Kidney (tissue), 14 donors: ENCODE measurements around the gene ATAD3C. TPM values are rescaled to one million over a fixed set of nuclear protein-coding genes. Genes with fewer than 3 reads are reported as not detected.
"Not testable (repeated sequence)": the region's sequence is repeated elsewhere in the genome, so short reads cannot be mapped to it uniquely, and the experiment has no call there.

Experiments
- DNase-seq, 5 donors: peaks; one replicate each; pipeline ENCODE4 v3.0.0-alpha.2; 2013 to 2020
- FAIRE-seq: peaks from 2 replicates; lab custom pipeline; 2012; peaks lifted over from hg19 to GRCh38; lab: Jason Lieb, UNC
- H3K27ac ChIP-seq, 2 donors: one replicate each; pipeline ENCODE4 v1.7.0; 2013; ENCODE audit warnings: low read depth in 2 of 2, low read length in 2 of 2, inconsistent platforms in 1 of 2
- H3K27me3 ChIP-seq: one replicate; pipeline ENCODE4 v1.7.1; 2013; ENCODE audit warnings: low read length, inconsistent platforms; ENCODE audit not compliant: control insufficient read depth, insufficient read depth
- H3K36me3 ChIP-seq, 3 donors: one replicate each; pipeline versions ENCODE4 v1.7.0 to v1.7.1; 2013; ENCODE audit warnings: low read length in 3 of 3, control low read depth in 1 of 3, inconsistent platforms in 1 of 3; ENCODE audit not compliant: insufficient read depth in 3 of 3, control insufficient read depth in 2 of 3
- H3K4me1 ChIP-seq, 3 donors: one replicate each; pipeline versions ENCODE4 v1.7.0 to v1.7.1; 2013; ENCODE audit warnings: low read length in 3 of 3, inconsistent platforms in 1 of 3, low read depth in 1 of 3; ENCODE audit not compliant: control insufficient read depth in 2 of 3, insufficient read depth in 2 of 3
- H3K4me3 ChIP-seq, 3 donors: one replicate each; pipeline versions ENCODE4 v1.7.0 to v1.8.1; 2013; ENCODE audit warnings: low read length in 3 of 3, control low read depth in 1 of 3, inconsistent platforms in 1 of 3
- H3K9ac ChIP-seq, 3 donors: one replicate each; pipeline versions ENCODE4 v1.7.0 to v1.7.1; 2013; ENCODE audit warnings: low read length in 3 of 3, control low read depth in 1 of 3, inconsistent platforms in 1 of 3
- H3K9me3 ChIP-seq, 3 donors: one replicate each; pipeline versions ENCODE4 v1.7.0 to v1.7.1; 2013; ENCODE audit warnings: low read length in 3 of 3, control low read depth in 1 of 3, inconsistent platforms in 1 of 3; ENCODE audit not compliant: control insufficient read depth in 2 of 3, insufficient read depth in 1 of 3
- intact Hi-C: fragments of 100-400 bp; cut with DNase I; formaldehyde crosslinking; loops from one replicate; pipeline ENCODE4 v1.11.1; 2022
- polyA plus RNA-seq: library from polyadenylated mRNA; stranded (reverse); fragments of 350-450 nt; fragmentation: Illumina TruSeq; extraction: RNeasy Lipid Tissue Mini Kit (QIAGEN cat#74804); gene quantifications from one replicate; pipeline ENCODE4 v1.2.3, GENCODE V29; 2014; ENCODE audit warnings: low read depth, low replicate concordance; ENCODE audit not compliant: insufficient read depth
- total RNA-seq: library from RNA; stranded (reverse); fragmentation: NEBNext Ultra II Directional; extraction: Animal tissue kit (Norgen Biotek cat#: 25700); gene quantifications from one replicate; pipeline ENCODE4 v1.2.1, GENCODE V29; 2021
- TF ChIP-seq, protein P1 (sequence below): IDR thresholded peaks from 3 replicates; pipeline ENCODE4 v1.5.1; 2012; ENCODE audit warnings: mild to moderate bottlenecking, moderate library complexity, borderline replicate concordance; ENCODE audit not compliant: insufficient read depth; ENCODE audit errors: extremely low read depth
- donor health status: control.
- donor health status: control.
- donor health status: control.
- donor health status: control.
- donor health status: control.
- donor health status: DM: yes; HTN: yes; CAD: no.
- donor health status: Normal renal cell carcinoma (clear cell type).

The ATAD3C gene
- total and polyA plus RNA-seq, 2 donors from 2014 or later: 10.0 to 14.3 TPM

DNA sequence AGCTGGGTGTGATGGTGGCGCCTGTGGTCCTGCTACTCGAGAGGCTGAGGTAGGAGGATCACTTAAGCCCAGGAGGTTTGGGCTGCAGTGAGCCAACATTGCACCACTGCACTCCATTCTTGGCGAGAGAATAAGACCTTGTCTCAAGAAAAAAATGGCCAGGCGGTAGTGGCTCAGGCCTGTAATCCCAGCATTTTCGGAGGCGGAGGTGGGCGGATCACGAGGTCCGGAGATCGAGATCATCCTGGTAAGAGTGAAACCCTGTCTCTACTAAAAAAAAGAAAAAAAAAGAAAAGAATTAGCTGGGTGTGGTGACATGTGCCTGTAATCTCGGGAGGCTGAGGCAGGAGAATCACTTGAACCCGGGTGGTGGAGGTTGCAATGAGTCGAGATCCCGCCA is 33.4 kb downstream of the ATAD3C start:
- TF ChIP-seq, protein P1, sequence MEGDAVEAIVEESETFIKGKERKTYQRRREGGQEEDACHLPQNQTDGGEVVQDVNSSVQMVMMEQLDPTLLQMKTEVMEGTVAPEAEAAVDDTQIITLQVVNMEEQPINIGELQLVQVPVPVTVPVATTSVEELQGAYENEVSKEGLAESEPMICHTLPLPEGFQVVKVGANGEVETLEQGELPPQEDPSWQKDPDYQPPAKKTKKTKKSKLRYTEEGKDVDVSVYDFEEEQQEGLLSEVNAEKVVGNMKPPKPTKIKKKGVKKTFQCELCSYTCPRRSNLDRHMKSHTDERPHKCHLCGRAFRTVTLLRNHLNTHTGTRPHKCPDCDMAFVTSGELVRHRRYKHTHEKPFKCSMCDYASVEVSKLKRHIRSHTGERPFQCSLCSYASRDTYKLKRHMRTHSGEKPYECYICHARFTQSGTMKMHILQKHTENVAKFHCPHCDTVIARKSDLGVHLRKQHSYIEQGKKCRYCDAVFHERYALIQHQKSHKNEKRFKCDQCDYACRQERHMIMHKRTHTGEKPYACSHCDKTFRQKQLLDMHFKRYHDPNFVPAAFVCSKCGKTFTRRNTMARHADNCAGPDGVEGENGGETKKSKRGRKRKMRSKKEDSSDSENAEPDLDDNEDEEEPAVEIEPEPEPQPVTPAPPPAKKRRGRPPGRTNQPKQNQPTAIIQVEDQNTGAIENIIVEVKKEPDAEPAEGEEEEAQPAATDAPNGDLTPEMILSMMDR: no peak
- Histone ChIP-seq H3K9ac (no peak overlapping the region), H3K4me1 (no peaks in the 10 kb centered on the region), H3K27me3 (no peaks in the 10 kb centered on the region), H3K4me3 (no peak overlapping the region), H3K27ac (no peak overlapping the region), H3K9me3 (no peaks in the 10 kb centered on the region), H3K36me3 (peaks cover 0 to 16% (median 6%) of the 10 kb centered on the region in 3 donors)
- FAIRE-seq (no peak), DNase-seq (no peak)
- intact Hi-C loops: no loop called here

DNA sequence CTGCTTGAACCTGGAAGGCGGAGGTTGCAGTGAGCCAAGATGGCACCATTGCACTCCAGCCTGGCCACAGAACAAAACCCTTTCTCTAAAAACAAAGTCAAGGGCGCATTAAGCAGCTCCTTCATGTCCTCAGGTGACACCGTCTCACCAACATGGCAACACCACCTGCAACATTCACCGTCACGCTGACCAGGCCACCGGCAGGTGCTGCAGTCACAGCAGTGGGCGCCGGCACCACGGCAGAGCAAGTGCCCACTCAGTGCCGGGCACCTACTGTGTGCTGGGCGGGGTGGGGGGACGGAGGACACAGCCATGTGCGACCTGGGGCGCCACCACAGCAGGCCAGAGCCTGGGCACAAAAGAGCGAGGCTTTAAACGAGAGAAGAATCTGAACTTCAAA is 34.2 kb downstream of the ATAD3C start:
- intact Hi-C loops: no loop called here
- Histone ChIP-seq H3K27me3 (no peaks in the 10 kb centered on the region), H3K9ac (no peak overlapping the region), H3K36me3 (peaks cover 0 to 12% (median 6%) of the 10 kb centered on the region in 3 donors), H3K27ac (no peak overlapping the region), H3K4me3 (no peak overlapping the region), H3K9me3 (no peaks in the 10 kb centered on the region), H3K4me1 (no peaks in the 10 kb centered on the region)
- DNase-seq: no peak
- no peak for FAIRE-seq
- TF ChIP-seq, protein P1: no peak

DNA sequence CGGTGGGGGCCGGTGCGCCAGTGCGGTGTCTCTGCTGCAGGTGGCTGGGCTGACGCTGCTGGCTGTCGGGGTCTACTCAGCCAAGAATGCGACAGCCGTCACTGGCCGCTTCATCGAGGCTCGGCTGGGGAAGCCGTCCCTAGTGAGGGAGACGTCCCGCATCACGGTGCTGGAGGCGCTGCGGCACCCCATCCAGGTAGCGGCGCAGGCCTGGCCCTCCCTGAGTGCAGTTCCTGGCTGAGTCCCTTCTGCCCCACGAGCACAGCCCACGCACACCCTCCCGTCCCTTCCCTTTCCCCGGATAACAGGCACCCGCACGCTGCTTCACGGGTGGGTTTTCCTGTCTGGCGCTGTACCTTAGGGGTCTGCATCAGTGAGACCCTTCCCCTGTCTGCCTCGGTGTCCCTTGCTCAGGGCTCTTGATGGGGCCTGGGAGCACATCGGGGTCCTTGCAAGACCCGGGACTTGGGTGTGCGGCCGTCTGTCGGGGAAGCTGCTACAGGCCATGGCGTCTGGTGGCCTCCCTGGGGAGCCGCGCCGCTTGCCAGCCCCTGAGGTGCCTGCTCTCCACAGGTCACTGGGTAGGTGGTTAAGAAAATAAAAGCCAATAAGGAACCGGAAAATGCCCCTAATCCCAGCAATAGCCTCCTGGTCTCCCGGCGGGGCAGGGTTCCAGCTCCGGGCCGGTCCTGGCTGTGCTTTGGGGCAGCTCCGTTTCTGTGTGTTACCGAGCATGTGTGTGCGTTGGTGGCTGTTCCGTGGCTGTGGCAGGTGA is 35.7 kb downstream of the ATAD3C start:
- H3K4me1 ChIP-seq, H3K27ac ChIP-seq, H3K4me3 ChIP-seq, H3K9ac ChIP-seq, H3K27me3 ChIP-seq, H3K9me3 ChIP-seq, DNase-seq, H3K36me3 ChIP-seq, intact Hi-C loops, FAIRE-seq: not testable (repeated sequence)

DNA sequence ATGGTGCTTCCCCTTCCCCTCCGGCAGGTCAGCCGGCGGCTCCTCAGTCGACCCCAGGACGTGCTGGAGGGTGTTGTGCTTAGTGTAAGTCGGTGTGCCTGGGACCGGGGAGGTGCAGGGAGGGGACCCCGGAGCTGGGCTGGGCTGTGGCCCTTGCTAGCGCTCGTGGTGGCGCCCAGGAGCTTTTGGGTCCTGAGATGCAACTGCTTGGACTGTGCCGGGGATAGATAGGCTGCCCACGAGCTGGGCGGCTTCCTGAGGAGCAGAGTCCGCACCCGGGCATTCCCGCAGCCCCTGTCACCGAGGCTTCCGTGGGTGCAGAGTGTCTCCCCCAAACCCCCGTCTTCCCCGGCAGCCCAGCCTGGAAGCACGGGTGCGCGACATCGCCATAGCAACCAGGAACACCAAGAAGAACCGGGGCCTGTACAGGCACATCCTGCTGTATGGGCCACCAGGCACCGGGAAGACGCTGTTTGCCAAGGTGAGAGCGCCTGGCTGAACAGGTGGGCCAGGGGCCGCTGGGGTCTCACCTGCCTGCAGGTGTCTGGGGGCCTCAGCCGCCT is 36.3 kb downstream of the ATAD3C start:
- not testable (repeated sequence) for DNase-seq

More for the DNA sequence above, 36.3 kb downstream of the ATAD3C start:
- H3K27ac ChIP-seq, intact Hi-C loops, FAIRE-seq, H3K4me3 ChIP-seq, H3K9me3 ChIP-seq, H3K9ac ChIP-seq, H3K27me3 ChIP-seq, H3K36me3 ChIP-seq, H3K4me1 ChIP-seq: not testable (repeated sequence)
